ENCODE measurements around the gene HOXD3.

The HOXD3 gene

GRCh38 chr2:176115883-176116813 is 41.0 kb upstream of the HOXD3 start, which contains the start of gene HOXD10:
Gene HOXD10 (plus strand): TSS chr2:176116778. CDS start chr2:176116834, 56 bp downstream.
- Mint-ChIP-seq H3K9me3 (no peaks in the 10 kb centered on the region), H3K4me1 (peaks cover 33% of the 10 kb centered on the region), H3K4me3 (peak within 1 kb of the TSS; percentile 78 to 87 (median 87)), H3K36me3 (ENCODE audit: low read depth) (peaks cover 65% of the 10 kb centered on the region), H3K27ac (peak within 1 kb of the TSS; percentile 73 to 99 (median 90)), H3K27me3 (ENCODE audit: low read depth) (peaks cover 98% of the 10 kb centered on the region)
- TF ChIP-seq CTCF (IDR thresholded peaks at IDR 0.05; ENCODE audit: unreplicated experiment in 3 of 3), result peak; percentile 55 to 66 (median 58)

- Mint-ChIP-seq H3K27me3 (ENCODE audit: low read depth) (peaks cover 92% of the 10 kb centered on the region), H3K36me3 (ENCODE audit: low read depth) (peaks cover 58% of the 10 kb centered on the region), H3K9me3 (no peaks in the 10 kb centered on the region), H3K4me3 (peak overlapping the region; percentile 78 to 87 (median 87)), H3K27ac (peak overlapping the region; percentile 62 to 99 (median 90)), H3K4me1 (peaks cover 29% of the 10 kb centered on the region)
- TF ChIP-seq CTCF (IDR thresholded peaks at IDR 0.05; ENCODE audit: unreplicated experiment in 3 of 3), result no peak
Measured at GRCh38 chr2:176117162-176117822, 39.8 kb upstream of the HOXD3 start.

GRCh38 chr2:176117823-176118371 is 39.2 kb upstream of the HOXD3 start:
- peak overlapping the region; percentile 62 to 99 (median 89) for H3K27ac Mint-ChIP-seq
- no peaks in the 10 kb centered on the region for H3K9me3 Mint-ChIP-seq
- H3K4me1 Mint-ChIP-seq, result peaks cover 29% of the 10 kb centered on the region
- H3K27me3 Mint-ChIP-seq (ENCODE audit: low read depth), result peaks cover 86% of the 10 kb centered on the region
- H3K36me3 Mint-ChIP-seq (ENCODE audit: low read depth), result peaks cover 54% of the 10 kb centered on the region
- H3K4me3 Mint-ChIP-seq, result peak overlapping the region; percentile 62 to 78 (median 76)
- TF ChIP-seq CTCF (IDR thresholded peaks at IDR 0.05; ENCODE audit: unreplicated experiment in 3 of 3), result no peak

- Mint-ChIP-seq H3K27ac (peak overlapping the region; percentile 62 to 99 (median 89)), H3K9me3 (no peaks in the 10 kb centered on the region), H3K4me3 (peak overlapping the region; percentile 72 to 78 (median 76)), H3K36me3 (ENCODE audit: low read depth) (peaks cover 52% of the 10 kb centered on the region), H3K4me1 (peaks cover 32% of the 10 kb centered on the region), H3K27me3 (ENCODE audit: low read depth) (peaks cover 84% of the 10 kb centered on the region)
- TF ChIP-seq CTCF (IDR thresholded peaks at IDR 0.05; ENCODE audit: unreplicated experiment in 3 of 3), result peak; percentile 46 to 73 (median 59)
Measured at GRCh38 chr2:176118601-176119339, 38.3 kb upstream of the HOXD3 start.

GRCh38 chr2:176120364-176121189 is 36.5 kb upstream of the HOXD3 start:
- TF ChIP-seq CTCF (IDR thresholded peaks at IDR 0.05; ENCODE audit: unreplicated experiment in 3 of 3), result peak in 2 of 3 experiments; percentile 19 to 25
- no peaks in the 10 kb centered on the region for H3K9me3 Mint-ChIP-seq
- peak overlapping the region; percentile 99 for H3K27ac Mint-ChIP-seq

More at GRCh38 chr2:176120364-176121189, 36.5 kb upstream of the HOXD3 start:
- Mint-ChIP-seq H3K36me3 (ENCODE audit: low read depth) (peaks cover 63% of the 10 kb centered on the region), H3K27me3 (ENCODE audit: low read depth) (peaks cover 82% of the 10 kb centered on the region), H3K4me3 (peak overlapping the region; percentile 76 to 91 (median 78)), H3K4me1 (peaks cover 44% of the 10 kb centered on the region)
